H1 (cell line): Measurements from ENCODE around the gene SYNRG. TPM values are rescaled to one million over a fixed set of nuclear protein-coding genes. Genes with fewer than 3 reads are reported as not detected.

Experiments
- CBX8 ChIP-seq: fragments of 300-800, 300-1000 bp; sonication (generic); IDR thresholded peaks from 2 replicates; pipeline ENCODE4 v1.7.1; 2016; ENCODE audit warnings: low read depth, low read length, borderline replicate concordance
- CEBPB ChIP-seq: IDR thresholded peaks from 2 replicates; pipeline ENCODE4 v1.6.1; 2012; ENCODE audit warnings: low read depth, low read length
- NANOG ChIP-seq: IDR thresholded peaks from 2 replicates; pipeline ENCODE4 v1.6.1; 2011; ENCODE audit warnings: low read length, low read depth, mild to moderate bottlenecking, inconsistent platforms; ENCODE audit not compliant: insufficient read depth, poor library complexity, severe bottlenecking
- NRF1 ChIP-seq: IDR thresholded peaks from 2 replicates; pipeline ENCODE4 v1.6.1; 2011; ENCODE audit warnings: mild to moderate bottlenecking, low read depth, low read length, improper control_type of control experiment
- POLR2AphosphoS5 ChIP-seq: IDR thresholded peaks from 2 replicates; pipeline ENCODE4 v1.6.1; 2011; ENCODE audit warnings: low read depth, low read length
- RBBP5 ChIP-seq: IDR thresholded peaks from 2 replicates; pipeline ENCODE4 v1.7.1; 2012; ENCODE audit warnings: low read depth, mild to moderate bottlenecking, inconsistent platforms, low read length, moderate library complexity, borderline replicate concordance
- RNF2 ChIP-seq: fragments of 200-900, 300-1000 bp; sonication (generic); IDR thresholded peaks from 2 replicates; pipeline ENCODE4 v1.7.1; 2016; ENCODE audit warnings: borderline replicate concordance, low read depth, mild to moderate bottlenecking, antibody characterized with exemption, low read length; ENCODE audit not compliant: poor library complexity, severe bottlenecking; ENCODE audit errors: missing control alignments
- TCF12 ChIP-seq: IDR thresholded peaks from 2 replicates; pipeline ENCODE4 v1.6.1; 2011; ENCODE audit warnings: low read depth, mild to moderate bottlenecking, low read length
- ZNF274 ChIP-seq: IDR thresholded peaks from 2 replicates; pipeline ENCODE4 v1.7.0; 2012; ENCODE audit warnings: low read length, borderline replicate concordance; ENCODE audit errors: extremely low read depth
- polyA plus RNA-seq, 7 experiments: library from polyadenylated mRNA; depleted of rRNA in 3 of 7; stranded (reverse) in 5 of 7; unstranded in 2 of 7; fragments of >200 nt in 5 of 7; fragments of 200-250 nt in 2 of 7; gene quantifications; 1 replicate in 5 of 7; 2 replicates in 1 of 7; 4 replicates in 1 of 7; pipeline versions ENCODE4 v1.2.1 to v1.2.3, GENCODE V29; 2011 to 2013; ENCODE audit warnings: missing spikeins in 2 of 7, mixed read lengths in 2 of 7
- total RNA-seq: library from RNA; stranded (reverse); fragmentation: NEBNext Ultra II Directional; extraction: Animal tissue kit (Norgen Biotek cat#: 25700); gene quantifications from 2 replicates; pipeline ENCODE4 v1.2.1, GENCODE V29; 2021
- TF ChIP-seq, protein P1 (sequence below): fragments of 300-600 bp; sonication (generic); IDR thresholded peaks from 2 replicates; pipeline ENCODE4 v1.7.1; 2012; ENCODE audit warnings: low read length, moderate library complexity, mild to moderate bottlenecking, inconsistent platforms; ENCODE audit not compliant: insufficient replicate concordance
- TF ChIP-seq, protein P2 (sequence below): IDR thresholded peaks from 2 replicates; pipeline ENCODE4 v1.6.1; 2011; ENCODE audit warnings: low read depth, mild to moderate bottlenecking, low read length; ENCODE audit not compliant: insufficient read depth

SYNRG gene
- total and polyA plus RNA-seq, 2 of the 8 experiments (the other 6 are each of a cell fraction or from before 2014, with no cell fraction given) = 7.7 to 31.7 TPM

DNA sequence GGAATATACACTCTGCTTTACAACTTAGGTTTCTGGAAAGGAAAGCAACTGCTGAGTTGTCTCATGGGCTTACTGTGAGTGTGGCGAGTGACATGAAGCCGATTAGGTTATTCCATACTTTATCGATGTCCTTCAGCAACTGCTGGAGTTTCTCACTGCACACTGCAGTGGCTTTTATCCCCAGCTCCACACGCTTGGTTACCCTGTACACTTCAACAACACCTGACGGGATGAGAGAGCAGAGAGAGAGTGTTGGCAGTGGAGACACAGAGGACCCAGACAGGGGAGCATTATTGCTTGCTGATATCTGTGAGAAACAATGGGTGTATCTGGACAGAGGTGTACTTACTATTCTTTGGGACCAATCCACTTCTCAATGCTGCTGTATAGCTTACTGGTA is 73.3 kb downstream of the SYNRG start (continued):
- TF ChIP-seq, protein P1, sequence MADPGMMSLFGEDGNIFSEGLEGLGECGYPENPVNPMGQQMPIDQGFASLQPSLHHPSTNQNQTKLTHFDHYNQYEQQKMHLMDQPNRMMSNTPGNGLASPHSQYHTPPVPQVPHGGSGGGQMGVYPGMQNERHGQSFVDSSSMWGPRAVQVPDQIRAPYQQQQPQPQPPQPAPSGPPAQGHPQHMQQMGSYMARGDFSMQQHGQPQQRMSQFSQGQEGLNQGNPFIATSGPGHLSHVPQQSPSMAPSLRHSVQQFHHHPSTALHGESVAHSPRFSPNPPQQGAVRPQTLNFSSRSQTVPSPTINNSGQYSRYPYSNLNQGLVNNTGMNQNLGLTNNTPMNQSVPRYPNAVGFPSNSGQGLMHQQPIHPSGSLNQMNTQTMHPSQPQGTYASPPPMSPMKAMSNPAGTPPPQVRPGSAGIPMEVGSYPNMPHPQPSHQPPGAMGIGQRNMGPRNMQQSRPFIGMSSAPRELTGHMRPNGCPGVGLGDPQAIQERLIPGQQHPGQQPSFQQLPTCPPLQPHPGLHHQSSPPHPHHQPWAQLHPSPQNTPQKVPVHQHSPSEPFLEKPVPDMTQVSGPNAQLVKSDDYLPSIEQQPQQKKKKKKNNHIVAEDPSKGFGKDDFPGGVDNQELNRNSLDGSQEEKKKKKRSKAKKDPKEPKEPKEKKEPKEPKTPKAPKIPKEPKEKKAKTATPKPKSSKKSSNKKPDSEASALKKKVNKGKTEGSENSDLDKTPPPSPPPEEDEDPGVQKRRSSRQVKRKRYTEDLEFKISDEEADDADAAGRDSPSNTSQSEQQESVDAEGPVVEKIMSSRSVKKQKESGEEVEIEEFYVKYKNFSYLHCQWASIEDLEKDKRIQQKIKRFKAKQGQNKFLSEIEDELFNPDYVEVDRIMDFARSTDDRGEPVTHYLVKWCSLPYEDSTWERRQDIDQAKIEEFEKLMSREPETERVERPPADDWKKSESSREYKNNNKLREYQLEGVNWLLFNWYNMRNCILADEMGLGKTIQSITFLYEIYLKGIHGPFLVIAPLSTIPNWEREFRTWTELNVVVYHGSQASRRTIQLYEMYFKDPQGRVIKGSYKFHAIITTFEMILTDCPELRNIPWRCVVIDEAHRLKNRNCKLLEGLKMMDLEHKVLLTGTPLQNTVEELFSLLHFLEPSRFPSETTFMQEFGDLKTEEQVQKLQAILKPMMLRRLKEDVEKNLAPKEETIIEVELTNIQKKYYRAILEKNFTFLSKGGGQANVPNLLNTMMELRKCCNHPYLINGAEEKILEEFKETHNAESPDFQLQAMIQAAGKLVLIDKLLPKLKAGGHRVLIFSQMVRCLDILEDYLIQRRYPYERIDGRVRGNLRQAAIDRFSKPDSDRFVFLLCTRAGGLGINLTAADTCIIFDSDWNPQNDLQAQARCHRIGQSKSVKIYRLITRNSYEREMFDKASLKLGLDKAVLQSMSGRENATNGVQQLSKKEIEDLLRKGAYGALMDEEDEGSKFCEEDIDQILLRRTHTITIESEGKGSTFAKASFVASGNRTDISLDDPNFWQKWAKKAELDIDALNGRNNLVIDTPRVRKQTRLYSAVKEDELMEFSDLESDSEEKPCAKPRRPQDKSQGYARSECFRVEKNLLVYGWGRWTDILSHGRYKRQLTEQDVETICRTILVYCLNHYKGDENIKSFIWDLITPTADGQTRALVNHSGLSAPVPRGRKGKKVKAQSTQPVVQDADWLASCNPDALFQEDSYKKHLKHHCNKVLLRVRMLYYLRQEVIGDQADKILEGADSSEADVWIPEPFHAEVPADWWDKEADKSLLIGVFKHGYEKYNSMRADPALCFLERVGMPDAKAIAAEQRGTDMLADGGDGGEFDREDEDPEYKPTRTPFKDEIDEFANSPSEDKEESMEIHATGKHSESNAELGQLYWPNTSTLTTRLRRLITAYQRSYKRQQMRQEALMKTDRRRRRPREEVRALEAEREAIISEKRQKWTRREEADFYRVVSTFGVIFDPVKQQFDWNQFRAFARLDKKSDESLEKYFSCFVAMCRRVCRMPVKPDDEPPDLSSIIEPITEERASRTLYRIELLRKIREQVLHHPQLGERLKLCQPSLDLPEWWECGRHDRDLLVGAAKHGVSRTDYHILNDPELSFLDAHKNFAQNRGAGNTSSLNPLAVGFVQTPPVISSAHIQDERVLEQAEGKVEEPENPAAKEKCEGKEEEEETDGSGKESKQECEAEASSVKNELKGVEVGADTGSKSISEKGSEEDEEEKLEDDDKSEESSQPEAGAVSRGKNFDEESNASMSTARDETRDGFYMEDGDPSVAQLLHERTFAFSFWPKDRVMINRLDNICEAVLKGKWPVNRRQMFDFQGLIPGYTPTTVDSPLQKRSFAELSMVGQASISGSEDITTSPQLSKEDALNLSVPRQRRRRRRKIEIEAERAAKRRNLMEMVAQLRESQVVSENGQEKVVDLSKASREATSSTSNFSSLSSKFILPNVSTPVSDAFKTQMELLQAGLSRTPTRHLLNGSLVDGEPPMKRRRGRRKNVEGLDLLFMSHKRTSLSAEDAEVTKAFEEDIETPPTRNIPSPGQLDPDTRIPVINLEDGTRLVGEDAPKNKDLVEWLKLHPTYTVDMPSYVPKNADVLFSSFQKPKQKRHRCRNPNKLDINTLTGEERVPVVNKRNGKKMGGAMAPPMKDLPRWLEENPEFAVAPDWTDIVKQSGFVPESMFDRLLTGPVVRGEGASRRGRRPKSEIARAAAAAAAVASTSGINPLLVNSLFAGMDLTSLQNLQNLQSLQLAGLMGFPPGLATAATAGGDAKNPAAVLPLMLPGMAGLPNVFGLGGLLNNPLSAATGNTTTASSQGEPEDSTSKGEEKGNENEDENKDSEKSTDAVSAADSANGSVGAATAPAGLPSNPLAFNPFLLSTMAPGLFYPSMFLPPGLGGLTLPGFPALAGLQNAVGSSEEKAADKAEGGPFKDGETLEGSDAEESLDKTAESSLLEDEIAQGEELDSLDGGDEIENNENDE = no peak
- TF ChIP-seq RBBP5 = no peak
- TF ChIP-seq TCF12 = no peak
- TF ChIP-seq CBX8 = no peak
- no peak for TF ChIP-seq POLR2AphosphoS5
- TF ChIP-seq ZNF274 = no peak
- TF ChIP-seq NANOG = no peak
- TF ChIP-seq NRF1 = no peak
- no peak for TF ChIP-seq RNF2
- TF ChIP-seq, protein P2, sequence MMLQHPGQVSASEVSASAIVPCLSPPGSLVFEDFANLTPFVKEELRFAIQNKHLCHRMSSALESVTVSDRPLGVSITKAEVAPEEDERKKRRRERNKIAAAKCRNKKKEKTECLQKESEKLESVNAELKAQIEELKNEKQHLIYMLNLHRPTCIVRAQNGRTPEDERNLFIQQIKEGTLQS = no peak
- TF ChIP-seq CEBPB = no peak
